GM23338 (cell line): ENCODE measurements around the gene RHOG. TPM values are rescaled to one million over a fixed set of nuclear protein-coding genes. Genes with fewer than 3 reads are reported as not detected.

Source experiments
- ATAC-seq: fragments of 200-7000 bp; cut with Tn5 transposase; 3 replicates; pipeline ENCODE4 v1.9.1; 2020
- DNase-seq: peaks from one replicate; pipeline ENCODE4 v3.0.0-alpha.2; 2015; ENCODE audit warnings: low spot score
- H2AFZ ChIP-seq: fragments of 200-600 bp; sonication (generic); 2 replicates; pipeline ENCODE4 v1.8.0; 2016; ENCODE audit warnings: antibody characterized with exemption, mild to moderate bottlenecking, moderate library complexity
- H3F3A ChIP-seq: fragments of 200-600 bp; sonication (generic); replicated peaks from 2 replicates; pipeline ENCODE4 v1.8.0; 2017; ENCODE audit warnings: antibody characterized with exemption, mixed run types, low read depth
- H3K27ac ChIP-seq: fragments of 200-600 bp; sonication (generic); 2 replicates; pipeline ENCODE4 v1.6.1; 2016; ENCODE audit warnings: low read depth
- H3K27me3 ChIP-seq: fragments of 200-600 bp; sonication (generic); 2 replicates; pipeline ENCODE4 v1.8.0; 2016; ENCODE audit warnings: mild to moderate bottlenecking, mixed run types, moderate library complexity; ENCODE audit not compliant: insufficient read depth
- H3K36me3 ChIP-seq: fragments of 200-600 bp; sonication (generic); 2 replicates; pipeline ENCODE4 v1.8.0; 2016; ENCODE audit warnings: mild to moderate bottlenecking; ENCODE audit not compliant: insufficient read depth
- H3K4me1 ChIP-seq: fragments of 200-600 bp; sonication (generic); 2 replicates; pipeline ENCODE4 v1.8.0; 2016; ENCODE audit warnings: mild to moderate bottlenecking, moderate library complexity; ENCODE audit not compliant: insufficient read depth
- H3K4me2 ChIP-seq: fragments of 200-600 bp; sonication (generic); 2 replicates; pipeline ENCODE4 v1.7.1; 2017; ENCODE audit warnings: mixed run types
- H3K4me3 ChIP-seq: fragments of 200-600 bp; sonication (generic); 2 replicates; pipeline ENCODE4 v1.6.1; 2016; ENCODE audit warnings: mixed run types
- H3K79me2 ChIP-seq: fragments of 200-600 bp; sonication (generic); replicated peaks from 2 replicates; pipeline ENCODE4 v1.8.0; 2017; ENCODE audit warnings: mild to moderate bottlenecking; ENCODE audit not compliant: insufficient read depth
- H3K9me2 ChIP-seq: fragments of 200-600 bp; sonication (generic); 2 replicates; pipeline ENCODE4 v1.8.0; 2017; ENCODE audit not compliant: insufficient read depth
- H4K20me1 ChIP-seq: fragments of 200-600 bp; sonication (generic); replicated peaks from 2 replicates; pipeline ENCODE4 v1.8.0; 2017; ENCODE audit warnings: mild to moderate bottlenecking; ENCODE audit not compliant: insufficient read depth
- H3K27ac Mint-ChIP-seq: 2 replicates; pipeline ENCODE4 v1.8.0; 2020; ENCODE audit warnings: inconsistent platforms, mild to moderate bottlenecking, moderate library complexity, mixed read lengths
- H3K27me3 Mint-ChIP-seq: 3 replicates; pipeline ENCODE4 v1.8.0; 2022; ENCODE audit warnings: low read depth, mild to moderate bottlenecking, moderate library complexity, mixed read lengths, inconsistent platforms; ENCODE audit not compliant: insufficient read depth, poor library complexity
- H3K36me3 Mint-ChIP-seq: 3 replicates; pipeline ENCODE4 v1.8.0; 2021; ENCODE audit warnings: low read depth, mild to moderate bottlenecking, inconsistent platforms, moderate library complexity, mixed read lengths
- H3K4me1 Mint-ChIP-seq: 3 replicates; pipeline ENCODE4 v1.8.0; 2020; ENCODE audit warnings: mild to moderate bottlenecking, inconsistent platforms, mixed read lengths
- H3K4me3 Mint-ChIP-seq: 3 replicates; pipeline ENCODE4 v1.8.0; 2021; ENCODE audit warnings: moderate library complexity, mild to moderate bottlenecking, inconsistent platforms, mixed read lengths
- H3K9me3 Mint-ChIP-seq: 3 replicates; pipeline ENCODE4 v1.8.0; 2020; ENCODE audit warnings: moderate library complexity, mild to moderate bottlenecking, inconsistent platforms, mixed read lengths
- EZH2 ChIP-seq: fragments of 200-600 bp; sonication (generic); IDR thresholded peaks from one replicate; pipeline ENCODE4 v1.8.0; 2017; ENCODE audit warnings: antibody characterized with exemption, mild to moderate bottlenecking, low read depth; ENCODE audit not compliant: unreplicated experiment
- JUNB ChIP-seq: IDR thresholded peaks from one replicate; pipeline ENCODE4 v1.6.1; 2016; ENCODE audit warnings: antibody characterized with exemption; ENCODE audit not compliant: unreplicated experiment
- NANOG ChIP-seq: IDR thresholded peaks from 2 replicates; pipeline ENCODE4 v1.6.1; 2016; ENCODE audit warnings: antibody characterized with exemption, borderline replicate concordance
- POLR2AphosphoS5 ChIP-seq: IDR thresholded peaks from 2 replicates; pipeline ENCODE4 v1.6.1; 2016; ENCODE audit warnings: antibody characterized with exemption, low read depth
- REST ChIP-seq: IDR thresholded peaks from one replicate; pipeline ENCODE4 v1.6.1; 2018; ENCODE audit warnings: antibody characterized with exemption; ENCODE audit not compliant: unreplicated experiment
- STAT1 ChIP-seq: IDR thresholded peaks from one replicate; pipeline ENCODE4 v1.6.1; 2016; ENCODE audit warnings: antibody characterized with exemption; ENCODE audit not compliant: unreplicated experiment
- ZNF331 ChIP-seq: fragments of 250-450 bp; sonication (Bioruptor Pico); IDR thresholded peaks from 2 replicates; pipeline ENCODE4 v1.5.0; 2020; ENCODE audit warnings: low read depth, mild to moderate bottlenecking, moderate library complexity
- polyA plus RNA-seq: library from polyadenylated mRNA; unstranded; fragments of >200 nt; fragmentation: Nextera tagmentation; extraction: Ambion mirVana; gene quantifications from 2 replicates; pipeline ENCODE4 v1.2.1, GENCODE V29; 2016
- total RNA-seq: library from RNA; depleted of rRNA; stranded (reverse); fragments of >200 nt; shearing (Covaris generic); gene quantifications from 2 replicates; pipeline ENCODE4 v1.2.3, GENCODE V29; 2014

RHOG gene
- total and polyA plus RNA-seq, 2 experiments from 2014 or later = 26.3 to 38.6 TPM

- no peaks in the 10 kb centered on the region for H3K9me2 ChIP-seq
- no peak for TF ChIP-seq REST
- no peak for TF ChIP-seq ZNF331 (CRISPR knock-in tag)
- Mint-ChIP-seq H3K27me3 (peaks cover 5% of the 10 kb centered on the region), H3K36me3 (no peaks in the 10 kb centered on the region), H3K4me3 (no peak overlapping the region), H3K27ac (no peak overlapping the region), H3K4me1 (peaks cover 3% of the 10 kb centered on the region), H3K9me3 (no peaks in the 10 kb centered on the region)
- no peaks in the 10 kb centered on the region for H3K36me3 ChIP-seq
- no peaks in the 10 kb centered on the region for H3F3A ChIP-seq
- DNase-seq = no peak
- no peak overlapping the region for H2AFZ ChIP-seq
- no peak for ATAC-seq
- no peaks in the 10 kb centered on the region for H3K27me3 ChIP-seq
- no peaks in the 10 kb centered on the region for H3K79me2 ChIP-seq
- H4K20me1 ChIP-seq = peaks cover 5% of the 10 kb centered on the region; the same call in 1 of the 2 replicates
- 0 out of 2 replicates have a peak, but pooled peaks cover 3% of the 10 kb centered on the region for H3K4me1 ChIP-seq
- no peak overlapping the region for H3K27ac ChIP-seq
- no peak overlapping the region for H3K4me2 ChIP-seq
- H3K4me3 ChIP-seq = no peak overlapping the region
Measured at GRCh38 chr11:3882655-3883054, 41.9 kb upstream of the RHOG start.

GRCh38 chr11:3880724-3881123 is 40.0 kb upstream of the RHOG start:
- Histone ChIP-seq H2AFZ (no peak overlapping the region), H3K79me2 (no peaks in the 10 kb centered on the region), H3K27me3 (no peaks in the 10 kb centered on the region), H3K9me2 (no peaks in the 10 kb centered on the region), H3F3A (no peaks in the 10 kb centered on the region), H3K36me3 (no peaks in the 10 kb centered on the region), H3K4me2 (no peak overlapping the region), H3K4me3 (no peak overlapping the region), H3K27ac (no peak overlapping the region), H3K4me1 (peaks cover 17% of the 10 kb centered on the region), H4K20me1 (peaks cover 5% of the 10 kb centered on the region)
- ATAC-seq = no peak
- no peak for TF ChIP-seq POLR2AphosphoS5
- Mint-ChIP-seq H3K4me1 (peaks cover 13% of the 10 kb centered on the region), H3K27ac (no peak overlapping the region), H3K36me3 (no peaks in the 10 kb centered on the region), H3K4me3 (no peak overlapping the region), H3K27me3 (peaks cover 5% of the 10 kb centered on the region), H3K9me3 (no peaks in the 10 kb centered on the region)
- no peak for DNase-seq

- ATAC-seq (no peak), DNase-seq (no peak)
- Histone ChIP-seq H3K79me2 (no peaks in the 10 kb centered on the region), H2AFZ (no peak overlapping the region), H3K36me3 (no peaks in the 10 kb centered on the region), H3K27ac (no peak overlapping the region), H3K9me2 (no peaks in the 10 kb centered on the region), H3K4me2 (no peak overlapping the region), H4K20me1 (peaks cover 5% of the 10 kb centered on the region), H3K4me3 (no peak overlapping the region), H3F3A (no peaks in the 10 kb centered on the region), H3K4me1 (peaks cover 17% of the 10 kb centered on the region), H3K27me3 (no peaks in the 10 kb centered on the region)
- peaks cover 5% of the 10 kb centered on the region for H3K27me3 Mint-ChIP-seq
- H3K4me1 Mint-ChIP-seq = peaks cover 13% of the 10 kb centered on the region
- H3K9me3 Mint-ChIP-seq = no peaks in the 10 kb centered on the region
- no peak overlapping the region for H3K4me3 Mint-ChIP-seq
- H3K36me3 Mint-ChIP-seq = no peaks in the 10 kb centered on the region
- no peak overlapping the region for H3K27ac Mint-ChIP-seq
- TF ChIP-seq JUNB = no peak
- TF ChIP-seq POLR2AphosphoS5 = no peak
- no peak for TF ChIP-seq EZH2
- TF ChIP-seq STAT1 = no peak
- no peak for TF ChIP-seq ZNF331 (CRISPR knock-in tag)
- TF ChIP-seq NANOG = no peak
Measured at GRCh38 chr11:3879967-3880542, 39.3 kb upstream of the RHOG start.
